Immature natural killer cell (primary cell): ENCODE data around the gene SYNE1. TPM values are rescaled to one million over a fixed set of nuclear protein-coding genes. Genes with fewer than 3 reads are reported as not detected.
"Not testable (repeated sequence)": the region's sequence is repeated elsewhere in the genome, so short reads cannot be mapped to it uniquely, and the experiment has no call there.

Experiments used
- DNase-seq, 3 donors: peaks; one replicate each; pipeline ENCODE4 v3.0.0; 2022; ENCODE audit warnings: mixed read lengths in 1 of 3
- H3K27ac Mint-ChIP-seq, 6 donors: one replicate each; pipeline ENCODE4 v1.8.0; 2020; ENCODE audit warnings: mixed read lengths in 6 of 6, mild to moderate bottlenecking in 5 of 6, inconsistent platforms in 4 of 6, moderate library complexity in 3 of 6
- H3K27me3 Mint-ChIP-seq, 3 donors: one replicate each; pipeline ENCODE4 v1.8.0; 2020 to 2021; ENCODE audit warnings: low read depth in 3 of 3, mild to moderate bottlenecking in 3 of 3, mixed read lengths in 3 of 3, moderate library complexity in 3 of 3, inconsistent platforms in 1 of 3
- H3K36me3 Mint-ChIP-seq, 3 donors: one replicate each; pipeline ENCODE4 v1.8.0; 2020; ENCODE audit warnings: mixed read lengths in 3 of 3, inconsistent platforms in 2 of 3, mild to moderate bottlenecking in 2 of 3
- H3K4me1 Mint-ChIP-seq, 2 donors: one replicate each; pipeline ENCODE4 v1.8.0; 2020; ENCODE audit warnings: inconsistent platforms in 2 of 2, mild to moderate bottlenecking in 2 of 2, mixed read lengths in 2 of 2, moderate library complexity in 1 of 2
- H3K4me3 Mint-ChIP-seq, 5 donors: one replicate each; pipeline ENCODE4 v1.8.0; 2020; ENCODE audit warnings: mild to moderate bottlenecking in 5 of 5, mixed read lengths in 5 of 5, inconsistent platforms in 3 of 5, moderate library complexity in 3 of 5
- H3K9me3 Mint-ChIP-seq, 6 donors: one replicate each; pipeline ENCODE4 v1.8.0; 2020; ENCODE audit warnings: mild to moderate bottlenecking in 6 of 6, mixed read lengths in 6 of 6, inconsistent platforms in 4 of 6, moderate library complexity in 3 of 6
- polyA plus RNA-seq, 3 donors: library from polyadenylated mRNA; unstranded; fragments of 300-500 nt; fragmentation: Illumina TruSeq; gene quantifications; one replicate each; pipeline ENCODE4 v1.2.3, GENCODE V29; 2021

The SYNE1 gene
- polyA plus RNA-seq, 3 donors from 2014 or later: 25.9 to 117 (median 27.9) TPM

DNA sequence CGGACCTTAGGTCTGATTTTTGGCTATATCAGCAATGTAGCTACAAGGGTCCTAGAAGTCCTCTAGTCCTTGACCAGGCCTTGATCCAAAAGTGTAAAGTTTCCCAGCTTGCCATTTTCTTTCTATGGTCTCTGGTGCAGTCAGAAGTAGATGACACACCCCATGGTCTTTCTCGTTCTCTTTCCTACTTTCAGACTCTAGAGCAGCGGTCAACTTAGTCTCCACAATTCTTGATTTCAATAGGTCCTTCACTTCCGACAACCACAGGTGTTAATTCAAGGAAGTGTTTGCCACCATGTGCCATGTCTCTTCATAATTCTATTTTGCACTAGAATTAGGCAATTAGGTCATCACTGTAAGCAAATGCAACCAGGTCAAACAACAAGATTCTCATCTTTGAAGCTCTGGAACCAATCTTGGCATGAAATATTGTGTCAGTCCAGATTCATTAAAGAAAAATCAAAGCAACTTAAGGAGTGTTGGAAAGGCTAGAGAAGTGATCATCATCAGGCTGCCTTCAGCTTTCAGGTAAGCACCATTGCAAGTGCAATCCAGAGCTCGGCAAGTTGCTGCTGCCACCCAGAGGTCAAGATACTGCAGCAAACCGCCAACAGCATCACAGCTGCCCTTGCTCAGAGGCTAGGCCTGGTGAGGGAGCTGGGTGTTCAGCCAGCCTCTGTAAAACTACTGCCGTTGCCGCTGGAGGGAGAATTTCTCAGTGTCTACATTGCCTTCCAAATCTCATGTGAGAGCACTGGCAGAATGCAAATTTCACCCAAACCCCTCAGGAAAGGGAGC is 5.6 kb upstream of the SYNE1 start:
- peaks cover 25 to 33% of the 10 kb centered on the region in 2 donors for H3K4me1 Mint-ChIP-seq
- peaks cover 0 to 2% (median 0%) of the 10 kb centered on the region in 6 donors for H3K9me3 Mint-ChIP-seq
- H3K27me3 Mint-ChIP-seq: peaks cover 0 to 3% (median 0%) of the 10 kb centered on the region in 3 donors
- H3K27ac Mint-ChIP-seq: peak overlapping the region in 3 of 6 donors; percentile 1 to 46 (median 15)
- peak; percentile 62 to 76 (median 69) for DNase-seq
- H3K36me3 Mint-ChIP-seq: no peaks in the 10 kb centered on the region
- H3K4me3 Mint-ChIP-seq: no peak overlapping the region

GRCh38 chr6:152636609-152637295 is 410 bp downstream of the SYNE1 start:
- Mint-ChIP-seq H3K9me3 (peaks cover 0 to 2% (median 0%) of the 10 kb centered on the region in 6 donors), H3K27ac (peak overlapping the region; percentile 99 to 100 (median 100)), H3K36me3 (peaks cover 0 to 4% (median 4%) of the 10 kb centered on the region in 3 donors), H3K4me3 (peak overlapping the region; percentile 99 to 100 (median 100)), H3K4me1 (peaks cover 64 to 81% of the 10 kb centered on the region in 2 donors), H3K27me3 (peaks cover 4 to 12% (median 11%) of the 10 kb centered on the region in 3 donors)
- peak; percentile 48 to 55 (median 52) for DNase-seq

DNA sequence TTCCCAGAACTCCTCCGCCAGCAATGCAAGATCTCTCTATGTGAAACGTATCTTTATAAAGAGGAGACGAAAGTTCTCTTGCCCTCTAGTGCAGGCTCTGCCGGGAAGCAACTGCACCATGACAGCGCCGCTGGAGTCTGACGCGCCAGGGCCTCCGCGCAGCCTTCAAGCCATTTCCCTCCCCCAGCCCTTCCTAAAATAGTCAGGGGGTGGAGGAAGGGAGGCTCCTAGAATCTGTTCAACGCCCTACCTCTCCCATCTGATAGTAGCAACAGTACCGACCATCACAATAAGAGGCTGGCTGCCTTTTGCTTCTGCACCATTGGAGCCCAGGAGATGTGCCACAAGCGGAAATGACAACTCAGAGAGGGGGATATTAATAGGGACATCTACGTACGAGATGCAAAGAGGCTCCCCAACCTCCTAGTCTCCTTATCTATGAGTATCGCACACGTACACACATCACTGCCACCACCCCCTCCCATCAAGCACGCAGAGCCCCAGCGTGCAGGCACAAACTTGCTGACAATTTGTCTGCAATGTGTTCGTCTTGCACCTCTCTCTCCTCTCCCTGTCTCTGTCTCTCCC is 1.0 kb downstream of the SYNE1 start:
- peaks cover 0 to 8% (median 4%) of the 10 kb centered on the region in 3 donors for H3K36me3 Mint-ChIP-seq
- DNase-seq: peak; percentile 69 to 78 (median 69)
- peak overlapping the region; percentile 99 to 100 (median 100) for H3K4me3 Mint-ChIP-seq
- peak overlapping the region; percentile 99 to 100 (median 100) for H3K27ac Mint-ChIP-seq
- peaks cover 4 to 12% (median 11%) of the 10 kb centered on the region in 3 donors for H3K27me3 Mint-ChIP-seq
- H3K4me1 Mint-ChIP-seq: peaks cover 68 to 83% of the 10 kb centered on the region in 2 donors
- H3K9me3 Mint-ChIP-seq: no peaks in the 10 kb centered on the region

- Mint-ChIP-seq H3K27ac (peak overlapping the region; percentile 99 to 100 (median 100)), H3K4me1 (peaks cover 70 to 83% of the 10 kb centered on the region in 2 donors)
- peak; percentile 83 to 86 (median 85) for DNase-seq
Observed at GRCh38 chr6:152634773-152635172, 2.4 kb downstream of the SYNE1 start.

GRCh38 chr6:152632121-152632782 is 4.9 kb downstream of the SYNE1 start:
- H3K4me3 Mint-ChIP-seq: peak overlapping the region; percentile 17 to 64 (median 49)
- H3K4me1 Mint-ChIP-seq: peaks cover 72 to 86% of the 10 kb centered on the region in 2 donors
- H3K27me3 Mint-ChIP-seq: peaks cover 4 to 12% (median 11%) of the 10 kb centered on the region in 3 donors
- DNase-seq: no peak
- no peaks in the 10 kb centered on the region for H3K9me3 Mint-ChIP-seq
- peaks cover 0 to 24% (median 23%) of the 10 kb centered on the region in 3 donors for H3K36me3 Mint-ChIP-seq
- peak overlapping the region; percentile 68 to 99 (median 85) for H3K27ac Mint-ChIP-seq

More at GRCh38 chr6:152634773-152635172, 2.4 kb downstream of the SYNE1 start:
- Mint-ChIP-seq H3K4me3 (peak overlapping the region; percentile 99 to 100 (median 100)), H3K27me3 (peaks cover 4 to 12% (median 11%) of the 10 kb centered on the region in 3 donors), H3K36me3 (peaks cover 0 to 12% (median 12%) of the 10 kb centered on the region in 3 donors), H3K9me3 (no peaks in the 10 kb centered on the region)

DNA sequence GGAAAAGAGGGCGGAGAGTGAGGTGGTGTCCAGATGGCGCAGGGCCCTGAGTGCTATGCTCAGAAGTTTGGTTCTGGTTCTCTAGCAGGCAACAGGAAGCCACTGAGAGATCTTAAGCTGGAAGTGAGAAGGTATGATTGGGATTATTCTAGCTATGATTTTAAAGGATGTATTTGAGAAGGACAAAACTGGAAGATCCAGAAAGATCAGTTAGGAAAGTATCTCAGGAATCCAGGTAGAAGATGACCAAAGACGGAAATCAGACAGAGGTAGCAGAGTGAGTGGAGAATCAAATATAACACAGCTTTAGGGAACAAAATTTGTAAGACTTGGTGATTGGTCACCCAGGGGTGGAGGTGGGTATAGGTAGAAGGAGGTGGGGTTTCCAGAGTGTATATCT is 5.8 kb downstream of the SYNE1 start:
- H3K9me3 Mint-ChIP-seq: no peaks in the 10 kb centered on the region
- H3K27ac Mint-ChIP-seq: peak overlapping the region; percentile 83 to 99 (median 85)
- DNase-seq: no peak
- H3K4me1 Mint-ChIP-seq: peaks cover 72 to 88% of the 10 kb centered on the region in 2 donors
- peak overlapping the region; percentile 45 to 64 (median 51) for H3K4me3 Mint-ChIP-seq
- H3K36me3 Mint-ChIP-seq: peaks cover 3 to 32% (median 31%) of the 10 kb centered on the region in 3 donors
- H3K27me3 Mint-ChIP-seq: peaks cover 3 to 11% (median 10%) of the 10 kb centered on the region in 3 donors

DNA sequence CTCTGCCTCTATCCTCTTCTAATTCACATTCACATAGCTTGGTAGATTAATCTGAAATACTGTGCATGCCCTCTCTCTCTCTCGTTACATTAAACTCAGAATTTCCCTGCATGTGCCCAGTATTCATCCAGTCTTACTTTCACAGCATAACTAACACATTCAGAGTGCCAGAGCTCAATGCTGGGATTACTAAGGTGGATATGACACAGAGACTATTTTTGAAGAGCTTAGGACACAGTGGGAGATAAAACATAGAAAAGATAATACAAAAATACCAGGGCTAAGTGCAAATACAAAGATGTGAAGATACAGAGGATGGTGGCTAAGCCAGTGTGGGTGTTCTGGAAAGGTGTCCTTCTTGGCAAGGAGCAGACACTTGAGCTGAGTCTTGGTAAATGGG is 6.3 kb downstream of the SYNE1 start:
- Mint-ChIP-seq H3K27ac (peak overlapping the region; percentile 83 to 99 (median 85)), H3K4me3 (peak overlapping the region; percentile 45 to 64 (median 51)), H3K4me1 (peaks cover 72 to 88% of the 10 kb centered on the region in 2 donors)

GRCh38 chr6:152625213-152625612 is 11.9 kb downstream of the SYNE1 start:
- peaks cover 51 to 68% of the 10 kb centered on the region in 2 donors for H3K4me1 Mint-ChIP-seq
- H3K27me3 Mint-ChIP-seq: peaks cover 0 to 2% (median 0%) of the 10 kb centered on the region in 3 donors
- H3K36me3 Mint-ChIP-seq: peaks cover 18 to 44% (median 40%) of the 10 kb centered on the region in 3 donors
- H3K27ac Mint-ChIP-seq: peak overlapping the region; percentile 63 to 87 (median 86)
- peak; percentile 14 to 66 (median 29) for DNase-seq
- H3K9me3 Mint-ChIP-seq: no peaks in the 10 kb centered on the region
- H3K4me3 Mint-ChIP-seq: peak overlapping the region; percentile 43 to 72 (median 67)

More for the DNA sequence above, 6.3 kb downstream of the SYNE1 start:
- Mint-ChIP-seq H3K36me3 (peaks cover 8 to 38% (median 36%) of the 10 kb centered on the region in 3 donors), H3K27me3 (peaks cover 0 to 5% (median 5%) of the 10 kb centered on the region in 3 donors), H3K9me3 (no peaks in the 10 kb centered on the region)
- DNase-seq: no peak

- Mint-ChIP-seq H3K27ac (peak overlapping the region in 3 of 6 donors; percentile 57 to 80 (median 72)), H3K4me1 (peaks cover 65 to 74% of the 10 kb centered on the region in 2 donors)
Observed at GRCh38 chr6:152614776-152615175, 22.4 kb downstream of the SYNE1 start.

DNA sequence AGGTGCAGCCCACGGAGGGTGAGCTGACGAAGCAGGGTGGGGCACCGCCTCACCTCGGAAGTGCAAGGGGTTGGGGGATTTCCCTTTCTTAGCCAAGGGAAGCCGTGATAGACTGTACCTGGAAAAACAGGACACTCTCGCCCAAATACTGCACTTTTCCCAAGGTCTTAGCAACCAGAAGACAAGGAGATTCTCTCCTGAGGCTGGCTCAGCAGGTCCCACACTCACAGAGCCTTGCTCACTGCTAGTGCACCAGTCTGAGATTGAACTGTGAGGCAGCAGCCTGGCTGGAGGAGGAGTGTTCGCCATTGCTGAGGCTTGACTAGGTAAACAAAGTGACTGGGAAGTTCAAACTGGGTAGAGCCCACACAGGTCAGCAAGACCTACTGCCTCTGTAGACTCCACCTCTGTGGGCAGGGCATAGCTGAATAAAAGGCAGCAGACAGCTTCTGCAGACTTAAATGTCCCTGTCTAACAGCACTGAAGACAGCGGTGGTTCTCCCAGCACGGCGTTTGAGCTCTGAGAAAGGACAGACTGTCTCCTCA is 28.0 kb downstream of the SYNE1 start:
- no peak overlapping the region for H3K4me3 Mint-ChIP-seq
- DNase-seq: no peak
- peaks cover 81 to 87% of the 10 kb centered on the region in 2 donors for H3K4me1 Mint-ChIP-seq
- peaks cover 3 to 18% (median 9%) of the 10 kb centered on the region in 3 donors for H3K36me3 Mint-ChIP-seq
- peaks cover 0 to 2% (median 1%) of the 10 kb centered on the region in 3 donors for H3K27me3 Mint-ChIP-seq
- no peaks in the 10 kb centered on the region for H3K9me3 Mint-ChIP-seq
- peak overlapping the region in 3 of 6 donors; percentile 10 to 71 (median 69) for H3K27ac Mint-ChIP-seq

More at GRCh38 chr6:152614776-152615175, 22.4 kb downstream of the SYNE1 start:
- not testable (repeated sequence) for H3K27me3 Mint-ChIP-seq, DNase-seq, H3K4me3 Mint-ChIP-seq, H3K9me3 Mint-ChIP-seq
- H3K36me3 Mint-ChIP-seq: peaks cover 0 to 15% (median 9%) of the 10 kb centered on the region in 3 donors

GRCh38 chr6:152605941-152606340 is 31.2 kb downstream of the SYNE1 start:
- peaks cover 0 to 2% (median 0%) of the 10 kb centered on the region in 3 donors for H3K27me3 Mint-ChIP-seq
- H3K36me3 Mint-ChIP-seq: peaks cover 3 to 18% (median 9%) of the 10 kb centered on the region in 3 donors
- H3K9me3 Mint-ChIP-seq: no peaks in the 10 kb centered on the region
- no peak overlapping the region for H3K4me3 Mint-ChIP-seq
- H3K27ac Mint-ChIP-seq: peak overlapping the region; percentile 45 to 80 (median 76)
- no peak for DNase-seq
- peaks cover 74 to 80% of the 10 kb centered on the region in 2 donors for H3K4me1 Mint-ChIP-seq

DNA sequence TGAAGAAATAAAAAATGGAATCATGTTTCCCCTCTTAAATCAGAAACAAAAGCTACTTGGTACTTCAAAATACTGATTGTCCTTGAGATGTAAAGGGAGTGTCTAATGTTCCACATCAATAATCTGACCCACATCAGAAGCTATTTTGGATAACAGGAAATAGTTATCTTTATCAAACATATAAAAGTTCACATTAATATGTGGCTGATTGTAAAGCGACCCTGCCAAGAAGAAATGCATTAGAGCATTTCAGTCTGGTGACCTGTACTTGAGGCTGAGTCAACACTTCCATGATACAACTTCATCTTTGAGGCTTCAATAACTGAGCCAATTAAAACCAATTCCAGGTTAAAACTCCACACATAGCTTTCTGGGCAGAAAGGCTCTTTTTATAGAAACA is 31.8 kb downstream of the SYNE1 start:
- H3K36me3 Mint-ChIP-seq: peaks cover 3 to 16% (median 6%) of the 10 kb centered on the region in 3 donors
- no peak overlapping the region for H3K4me3 Mint-ChIP-seq
- H3K27me3 Mint-ChIP-seq: peaks cover 0 to 2% (median 0%) of the 10 kb centered on the region in 3 donors
- DNase-seq: no peak
- H3K9me3 Mint-ChIP-seq: no peaks in the 10 kb centered on the region
- peak overlapping the region; percentile 8 to 80 (median 58) for H3K27ac Mint-ChIP-seq
- peaks cover 70 to 80% of the 10 kb centered on the region in 2 donors for H3K4me1 Mint-ChIP-seq
